ENCODE data around the gene DTX1.

DTX1 gene

DNA sequence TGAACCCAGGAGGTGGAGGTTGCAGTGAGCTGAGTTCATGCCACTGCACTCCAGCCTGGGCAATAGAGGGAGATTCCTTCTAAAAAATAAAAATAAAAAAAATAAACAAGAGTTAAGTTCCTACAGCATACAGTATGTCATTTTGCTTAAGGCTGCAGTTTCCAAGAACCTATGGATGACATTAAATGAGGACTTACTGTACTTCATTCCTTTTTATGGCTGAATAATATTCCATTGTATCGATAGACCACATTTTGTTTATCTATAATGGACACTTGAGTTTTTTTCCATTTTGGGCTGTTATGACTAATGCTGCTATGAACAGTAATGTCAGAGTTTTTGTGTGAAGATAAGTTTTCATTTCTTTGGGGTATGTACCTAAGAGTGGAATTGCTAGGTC lies 61.6 kb downstream of the DTX1 start:
- DNase-seq, result no peak

- DNase-seq, result no peak
Observed at GRCh38 chr12:113119980-113120669, 63.6 kb downstream of the DTX1 start.

DNA sequence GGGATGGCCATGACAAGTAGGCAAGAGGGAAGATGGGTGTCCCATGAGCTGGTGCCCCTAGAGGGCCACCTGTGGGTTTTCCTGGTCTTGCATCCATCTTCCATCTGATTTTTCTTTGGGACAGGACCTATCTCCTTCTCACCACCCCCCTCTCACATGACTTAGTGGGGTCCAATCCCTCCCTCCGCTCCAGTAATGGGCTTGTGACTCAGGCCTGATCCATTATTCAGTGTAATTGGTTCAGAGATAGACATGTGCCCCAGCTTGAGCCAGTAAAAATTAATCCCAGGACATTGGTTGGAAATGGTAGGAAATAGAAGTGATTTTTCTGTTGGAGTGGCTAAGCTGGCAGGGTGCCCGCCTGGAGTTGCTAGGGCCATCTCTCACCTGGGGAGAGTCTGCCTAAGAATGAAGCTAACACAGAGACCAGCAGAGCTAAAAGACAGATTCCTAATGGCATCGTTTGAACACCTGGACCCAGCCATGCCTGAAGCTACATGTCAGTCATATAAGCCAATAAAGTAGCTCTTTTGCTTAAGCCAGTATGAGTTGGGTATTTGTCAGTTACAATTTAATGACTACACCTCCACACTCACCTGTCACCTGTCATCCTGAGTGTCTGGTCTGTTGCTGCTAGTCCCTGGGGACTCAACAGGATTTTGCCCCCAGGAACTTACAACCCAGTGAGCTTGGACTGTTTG lies 64.3 kb downstream of the DTX1 start:
- DNase-seq, result no peak

DNA sequence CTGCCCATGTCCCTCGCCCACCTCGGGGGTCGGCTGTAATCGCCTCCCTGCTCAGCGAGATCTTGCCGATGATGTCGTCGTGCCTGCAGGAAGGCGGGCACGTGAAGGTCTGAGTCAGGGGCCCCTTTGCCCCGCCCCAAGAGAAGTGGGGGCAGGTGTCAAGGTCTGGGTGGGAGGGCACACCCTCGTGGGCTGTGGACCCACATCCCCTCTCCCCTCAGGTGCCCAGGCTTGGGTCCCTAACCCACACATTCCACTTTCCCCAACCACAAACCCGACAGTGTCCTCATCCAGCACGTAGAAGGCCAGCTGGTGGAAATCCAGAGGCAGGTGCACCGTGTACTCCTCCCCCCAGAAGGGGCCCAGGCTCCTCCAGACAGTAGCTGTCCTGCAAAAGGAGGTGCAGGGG lies 71.3 kb downstream of the DTX1 start:
- DNase-seq, result no peak

GRCh38 chr12:113128802-113129663 lies 72.5 kb downstream of the DTX1 start:
- no peak for DNase-seq

GRCh38 chr12:113129664-113130456 lies 73.3 kb downstream of the DTX1 start:
- DNase-seq, result no peak

DNA sequence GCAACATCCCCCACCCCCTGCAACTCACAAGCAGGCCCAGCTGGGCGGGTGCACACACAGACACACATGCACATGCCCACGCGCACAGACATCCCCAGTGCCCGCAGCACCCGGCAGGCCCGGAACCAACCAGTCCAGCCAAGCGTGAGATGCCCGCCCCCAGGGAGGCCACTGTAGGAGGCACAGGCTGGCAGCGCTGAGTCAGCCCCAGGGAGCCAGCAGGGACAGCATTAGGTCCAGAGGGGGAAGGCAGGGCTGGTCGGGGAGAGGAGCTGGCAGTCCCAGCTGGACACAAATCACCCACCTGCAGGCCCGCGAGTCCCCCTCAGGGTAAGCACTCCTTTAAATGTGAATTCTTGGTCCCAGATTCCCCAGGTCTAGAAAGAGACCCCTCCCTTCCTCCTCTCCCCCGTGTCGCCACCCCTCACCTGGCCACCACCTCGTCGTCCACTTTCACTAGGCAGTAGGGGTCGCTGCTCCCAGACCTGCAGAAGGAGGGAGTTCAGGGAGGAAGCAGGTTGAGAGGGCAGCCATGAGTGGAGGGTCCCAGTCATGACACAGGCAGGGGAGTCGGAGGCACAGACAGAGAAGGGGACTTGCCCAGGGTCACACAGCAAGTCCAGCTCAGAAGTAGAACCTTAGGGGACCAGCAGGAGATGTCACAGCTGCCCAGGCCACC lies 74.1 kb downstream of the DTX1 start:
- DNase-seq, result no peak

DNA sequence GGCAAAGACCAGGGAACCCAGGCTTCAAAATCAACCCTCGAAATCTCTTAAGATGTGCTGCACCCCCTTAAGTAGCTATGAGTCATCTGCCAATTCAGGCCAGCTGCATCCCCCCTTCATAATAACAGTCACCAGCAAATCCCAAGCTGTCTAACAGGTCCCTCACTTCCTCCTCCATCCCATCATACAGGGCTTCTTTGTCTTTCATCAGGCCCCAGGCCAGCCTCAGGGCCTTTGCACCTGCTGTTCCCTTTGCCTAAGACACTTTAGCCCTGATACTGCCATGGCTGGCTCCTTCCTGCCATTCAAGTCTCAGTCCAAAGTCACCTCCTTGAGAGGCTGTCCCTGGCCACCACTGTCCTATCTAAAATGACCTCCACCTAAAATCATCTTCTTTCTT lies 75.0 kb downstream of the DTX1 start:
- DNase-seq, result no peak

DNA sequence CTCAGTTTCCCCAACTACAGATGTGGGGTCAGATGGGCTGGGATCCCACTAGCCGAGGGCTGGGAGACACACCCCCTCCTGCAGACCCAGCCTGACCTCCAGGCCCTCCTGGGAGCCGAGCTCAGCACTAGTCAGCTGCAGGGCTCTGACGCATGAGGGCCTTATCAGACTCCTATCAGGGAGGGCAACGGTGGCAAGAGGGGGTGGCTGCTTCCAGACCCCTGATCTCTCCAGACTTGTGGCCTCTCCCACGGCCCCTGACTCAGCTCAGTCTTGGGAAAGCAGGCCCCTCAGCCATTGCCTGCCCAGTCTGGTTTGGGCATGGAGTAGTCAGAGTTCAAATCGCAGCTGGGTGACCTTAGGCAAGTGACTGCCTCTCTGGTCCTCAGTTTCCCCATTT lies 76.5 kb downstream of the DTX1 start:
- DNase-seq, result no peak

- no peak for DNase-seq
Observed at GRCh38 chr12:113133666-113134065, 77.1 kb downstream of the DTX1 start.

- no peak for DNase-seq
Observed at GRCh38 chr12:113134071-113134470, 77.5 kb downstream of the DTX1 start.

DNA sequence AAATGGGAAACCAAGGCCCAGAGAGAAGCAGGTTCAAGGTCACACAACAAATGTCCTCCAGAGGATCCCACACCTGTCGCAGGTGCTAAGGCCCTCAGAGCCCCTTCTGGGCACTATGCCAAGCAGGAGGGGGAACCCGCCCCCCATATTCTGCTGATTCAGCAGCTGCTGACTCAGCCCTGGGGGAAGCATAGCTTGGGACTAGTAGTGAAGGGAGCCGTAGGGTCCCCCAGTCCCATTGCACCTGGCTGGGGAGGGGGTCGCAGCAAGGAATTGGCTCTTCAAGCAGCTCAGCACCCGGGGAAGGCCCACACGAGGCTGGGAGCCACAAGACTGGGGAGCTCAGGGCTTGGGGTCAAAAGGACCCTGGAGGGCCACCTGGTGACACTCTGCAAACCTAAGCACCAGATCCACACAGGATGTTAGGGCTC lies 78.0 kb downstream of the DTX1 start:
- no peak for DNase-seq

DNA sequence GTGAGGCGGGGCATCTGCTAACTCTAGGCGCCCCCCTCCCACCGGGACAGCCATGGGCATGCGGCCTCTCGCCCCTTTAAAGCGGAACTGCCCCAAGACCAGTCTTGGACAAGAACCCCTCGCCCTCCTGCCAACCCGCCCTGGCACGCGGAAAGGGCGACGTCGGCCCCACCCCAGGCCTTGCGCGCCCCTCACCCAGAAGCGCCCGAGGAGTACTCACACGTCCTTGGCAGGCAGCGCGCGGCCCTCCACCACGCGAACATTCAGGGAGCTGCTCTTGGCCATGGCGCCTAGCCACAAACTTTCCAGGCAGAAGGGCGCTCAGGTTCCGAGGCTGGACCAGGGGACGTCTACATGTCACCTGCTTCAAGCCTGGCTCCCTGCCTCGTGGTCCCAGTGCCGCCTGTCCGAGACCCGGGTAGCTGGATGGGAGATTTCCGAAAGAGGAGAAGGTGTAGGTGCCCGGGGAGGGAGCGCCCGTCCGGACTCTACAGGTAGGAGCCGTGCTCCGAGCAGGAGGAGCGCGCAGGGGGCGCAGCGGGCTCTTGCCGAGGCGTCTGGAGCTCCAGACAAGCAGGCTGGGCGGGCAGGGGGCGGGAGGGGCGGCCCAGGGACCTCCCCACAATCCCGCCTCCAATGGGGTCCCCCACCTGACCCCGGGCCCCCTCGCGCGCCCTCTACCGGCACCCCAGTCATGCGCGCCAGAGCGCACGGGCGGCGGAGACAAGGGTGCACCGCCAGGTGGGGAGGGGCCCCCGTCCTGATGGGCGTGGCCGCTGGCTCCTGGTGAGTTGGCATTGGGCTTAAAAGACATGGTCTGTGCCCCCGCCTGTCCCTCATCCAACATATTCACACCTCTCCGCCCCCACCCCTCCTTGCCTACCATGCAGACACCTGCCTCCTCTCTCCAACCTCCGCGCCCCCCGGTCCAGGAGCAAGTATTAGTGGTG lies 78.9 kb downstream of the DTX1 start, which contains the start of gene RASAL1:
Gene RASAL1 (minus strand): TSS at position 584 of the 950 bp plus-strand sequence. CDS start 299 bp downstream, at position 285.
- peak; percentile 83 for DNase-seq

DNA sequence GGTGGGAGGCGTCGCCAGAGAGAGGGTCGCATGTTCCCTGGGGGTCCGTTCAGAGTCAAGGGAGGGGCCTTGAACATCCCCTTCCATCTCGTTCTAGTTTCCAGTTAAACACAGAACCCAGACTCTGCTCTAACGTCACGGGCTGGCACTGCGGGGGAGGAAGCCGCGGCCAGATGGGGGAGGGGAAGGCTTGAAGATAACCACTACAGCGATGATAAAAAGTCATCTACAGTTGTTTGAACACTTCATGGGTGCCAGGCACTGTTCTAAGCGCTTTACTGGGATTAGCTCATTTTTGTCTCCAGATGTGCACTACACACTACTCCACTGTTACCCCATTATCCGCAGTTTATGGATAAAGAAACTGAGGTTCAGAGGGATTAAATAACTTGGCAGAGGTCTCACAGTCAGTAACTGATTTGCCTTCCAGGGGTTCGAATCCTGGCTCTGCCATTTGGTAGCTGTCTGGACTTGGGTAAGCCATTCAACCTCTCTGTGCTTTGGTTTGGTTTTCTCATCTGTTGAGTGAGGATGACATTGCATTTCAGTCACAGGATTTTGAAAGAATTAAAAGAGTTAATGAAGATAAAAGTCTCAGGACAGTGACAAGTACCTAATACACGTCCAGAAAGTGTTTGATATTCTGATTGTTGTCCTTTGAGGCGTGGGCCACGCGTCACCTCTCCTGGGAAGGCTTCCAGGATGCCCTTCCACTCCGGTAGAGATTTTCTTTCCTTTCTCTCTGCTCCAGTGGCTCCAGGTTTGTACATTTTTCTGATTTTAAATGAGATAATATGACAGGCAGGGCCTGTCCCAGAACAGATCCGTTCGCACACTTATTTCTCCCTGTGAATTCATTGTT lies 79.8 kb downstream of the DTX1 start:
- peak; percentile 65 for DNase-seq

DNA sequence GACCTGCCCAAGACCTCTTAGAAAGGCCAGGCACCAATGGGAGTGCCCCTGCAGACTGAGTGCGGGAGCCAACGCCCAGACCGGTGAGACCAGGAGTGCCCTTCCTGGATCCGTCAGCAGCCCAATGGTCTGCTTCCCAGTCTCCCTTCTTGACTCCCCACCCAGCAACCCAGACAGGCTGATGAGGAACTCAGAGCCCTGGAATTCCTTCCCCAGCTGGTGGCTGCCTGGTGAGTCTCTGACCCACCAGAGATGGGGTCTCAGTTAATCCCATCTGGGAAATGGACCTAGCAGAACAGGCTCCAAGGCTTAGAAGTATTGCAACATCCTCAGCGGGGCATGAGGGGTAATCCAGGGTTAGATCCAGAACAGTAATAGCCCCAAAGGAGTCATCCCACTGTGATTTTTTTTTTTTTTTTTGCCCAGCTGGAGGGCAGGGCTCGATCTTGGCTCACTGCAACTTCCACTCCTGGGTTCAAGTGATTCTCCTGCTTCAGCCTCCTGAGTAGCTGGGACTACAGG lies 80.5 kb downstream of the DTX1 start:
- no peak for DNase-seq

GRCh38 chr12:113137861-113138783 lies 81.6 kb downstream of the DTX1 start:
- no peak for DNase-seq

GRCh38 chr12:113138826-113139225 lies 82.3 kb downstream of the DTX1 start:
- DNase-seq, result no peak

DNA sequence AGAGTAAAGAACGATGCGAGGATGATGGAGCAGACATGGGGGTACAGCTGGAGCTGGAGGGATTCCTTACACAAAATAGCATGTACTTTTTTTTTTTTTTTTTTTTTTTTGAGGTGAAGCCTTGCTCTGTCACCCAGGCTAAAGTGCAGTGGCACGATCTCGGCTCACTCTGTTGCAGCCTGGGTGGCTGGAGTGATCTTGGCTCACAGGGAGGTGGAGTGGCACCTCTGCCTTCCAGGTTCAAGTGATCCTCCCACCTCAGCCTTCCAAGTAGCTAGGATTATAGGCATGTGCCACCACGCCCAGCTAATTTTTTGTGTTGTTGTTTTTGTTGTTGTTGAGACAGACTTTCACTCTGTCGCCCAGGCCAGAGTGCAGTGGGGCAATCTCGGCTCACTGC lies 84.2 kb downstream of the DTX1 start:
- DNase-seq, result no peak
